HepG2 (cell line): ENCODE measurements around the gene DAPK3.

Source experiments
- EZH2 ChIP-seq: conservative IDR thresholded peaks from 2 replicates; pipeline ENCODE4 v1.6.1; 2012; ENCODE audit warnings: mild to moderate bottlenecking, low read depth, low read length, moderate library complexity
- HNRNPUL1 ChIP-seq: fragments of 200-400 bp; formaldehyde crosslinking; IDR thresholded peaks from 2 replicates; pipeline ENCODE4 v1.6.1; 2017; ENCODE audit warnings: low read depth, mild to moderate bottlenecking, low read length, moderate library complexity
- PBX3 ChIP-seq: sonication (generic); formaldehyde crosslinking; IDR thresholded peaks from 2 replicates; pipeline ENCODE4 v1.8.1; 2023; ENCODE audit warnings: missing genetic modification reagents, inconsistent platforms, borderline replicate concordance
- PHF8 ChIP-seq: sonication (generic); formaldehyde crosslinking; IDR thresholded peaks from 2 replicates; pipeline ENCODE4 v1.5.0; 2020; ENCODE audit warnings: missing genetic modification reagents
- POLR2AphosphoS5 ChIP-seq: IDR thresholded peaks from 2 replicates; pipeline ENCODE4 v1.6.1; 2012; ENCODE audit warnings: low read depth, low read length
- ZNF367 ChIP-seq: sonication (generic); formaldehyde crosslinking; IDR thresholded peaks from 2 replicates; pipeline ENCODE4 v1.4.0; 2020; ENCODE audit warnings: missing genetic modification reagents, borderline replicate concordance
- TF ChIP-seq, protein P1 (sequence below): sonication (generic); formaldehyde crosslinking; IDR thresholded peaks from 2 replicates; pipeline ENCODE4 v1.4.0; 2020; ENCODE audit warnings: missing genetic modification reagents, borderline replicate concordance
- TF ChIP-seq, protein P2 (sequence below): sonication (generic); formaldehyde crosslinking; conservative IDR thresholded peaks from 2 replicates; pipeline ENCODE4 v1.4.0; 2020; ENCODE audit warnings: missing genetic modification reagents
- TF ChIP-seq, protein P3 (sequence below): sonication (generic); formaldehyde crosslinking; IDR thresholded peaks from 2 replicates; pipeline ENCODE4 v1.5.0; 2020; ENCODE audit warnings: missing genetic modification reagents
- TF ChIP-seq, protein P4 (sequence below): sonication (generic); formaldehyde crosslinking; IDR thresholded peaks from 2 replicates; pipeline ENCODE4 v1.5.0; 2020; ENCODE audit warnings: mild to moderate bottlenecking, missing genetic modification reagents
- TF ChIP-seq, protein P5 (sequence below): sonication (generic); formaldehyde crosslinking; IDR thresholded peaks from 2 replicates; pipeline ENCODE4 v1.4.0; 2020; ENCODE audit warnings: missing genetic modification reagents
- TF ChIP-seq, protein P6 (sequence below): sonication (generic); formaldehyde crosslinking; IDR thresholded peaks from 2 replicates; pipeline ENCODE4 v1.5.0; 2020; ENCODE audit warnings: missing genetic modification reagents, mild to moderate bottlenecking, borderline replicate concordance
- TF ChIP-seq, protein P7 (sequence below): IDR thresholded peaks from 2 replicates; pipeline ENCODE4 v1.6.1; 2012; ENCODE audit warnings: low read length, improper control_type of control experiment

- TF ChIP-seq, protein P1, sequence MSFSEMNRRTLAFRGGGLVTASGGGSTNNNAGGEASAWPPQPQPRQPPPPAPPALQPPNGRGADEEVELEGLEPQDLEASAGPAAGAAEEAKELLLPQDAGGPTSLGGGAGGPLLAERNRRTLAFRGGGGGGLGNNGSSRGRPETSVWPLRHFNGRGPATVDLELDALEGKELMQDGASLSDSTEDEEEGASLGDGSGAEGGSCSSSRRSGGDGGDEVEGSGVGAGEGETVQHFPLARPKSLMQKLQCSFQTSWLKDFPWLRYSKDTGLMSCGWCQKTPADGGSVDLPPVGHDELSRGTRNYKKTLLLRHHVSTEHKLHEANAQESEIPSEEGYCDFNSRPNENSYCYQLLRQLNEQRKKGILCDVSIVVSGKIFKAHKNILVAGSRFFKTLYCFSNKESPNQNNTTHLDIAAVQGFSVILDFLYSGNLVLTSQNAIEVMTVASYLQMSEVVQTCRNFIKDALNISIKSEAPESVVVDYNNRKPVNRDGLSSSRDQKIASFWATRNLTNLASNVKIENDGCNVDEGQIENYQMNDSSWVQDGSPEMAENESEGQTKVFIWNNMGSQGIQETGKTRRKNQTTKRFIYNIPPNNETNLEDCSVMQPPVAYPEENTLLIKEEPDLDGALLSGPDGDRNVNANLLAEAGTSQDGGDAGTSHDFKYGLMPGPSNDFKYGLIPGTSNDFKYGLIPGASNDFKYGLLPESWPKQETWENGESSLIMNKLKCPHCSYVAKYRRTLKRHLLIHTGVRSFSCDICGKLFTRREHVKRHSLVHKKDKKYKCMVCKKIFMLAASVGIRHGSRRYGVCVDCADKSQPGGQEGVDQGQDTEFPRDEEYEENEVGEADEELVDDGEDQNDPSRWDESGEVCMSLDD (CRISPR knock-in tag), result no peak
- TF ChIP-seq, protein P2, sequence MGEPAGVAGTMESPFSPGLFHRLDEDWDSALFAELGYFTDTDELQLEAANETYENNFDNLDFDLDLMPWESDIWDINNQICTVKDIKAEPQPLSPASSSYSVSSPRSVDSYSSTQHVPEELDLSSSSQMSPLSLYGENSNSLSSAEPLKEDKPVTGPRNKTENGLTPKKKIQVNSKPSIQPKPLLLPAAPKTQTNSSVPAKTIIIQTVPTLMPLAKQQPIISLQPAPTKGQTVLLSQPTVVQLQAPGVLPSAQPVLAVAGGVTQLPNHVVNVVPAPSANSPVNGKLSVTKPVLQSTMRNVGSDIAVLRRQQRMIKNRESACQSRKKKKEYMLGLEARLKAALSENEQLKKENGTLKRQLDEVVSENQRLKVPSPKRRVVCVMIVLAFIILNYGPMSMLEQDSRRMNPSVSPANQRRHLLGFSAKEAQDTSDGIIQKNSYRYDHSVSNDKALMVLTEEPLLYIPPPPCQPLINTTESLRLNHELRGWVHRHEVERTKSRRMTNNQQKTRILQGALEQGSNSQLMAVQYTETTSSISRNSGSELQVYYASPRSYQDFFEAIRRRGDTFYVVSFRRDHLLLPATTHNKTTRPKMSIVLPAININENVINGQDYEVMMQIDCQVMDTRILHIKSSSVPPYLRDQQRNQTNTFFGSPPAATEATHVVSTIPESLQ (CRISPR knock-in tag), result no peak
- no peak for TF ChIP-seq EZH2
- TF ChIP-seq, protein P3, sequence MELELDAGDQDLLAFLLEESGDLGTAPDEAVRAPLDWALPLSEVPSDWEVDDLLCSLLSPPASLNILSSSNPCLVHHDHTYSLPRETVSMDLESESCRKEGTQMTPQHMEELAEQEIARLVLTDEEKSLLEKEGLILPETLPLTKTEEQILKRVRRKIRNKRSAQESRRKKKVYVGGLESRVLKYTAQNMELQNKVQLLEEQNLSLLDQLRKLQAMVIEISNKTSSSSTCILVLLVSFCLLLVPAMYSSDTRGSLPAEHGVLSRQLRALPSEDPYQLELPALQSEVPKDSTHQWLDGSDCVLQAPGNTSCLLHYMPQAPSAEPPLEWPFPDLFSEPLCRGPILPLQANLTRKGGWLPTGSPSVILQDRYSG (CRISPR knock-in tag), result no peak
- TF ChIP-seq, protein P4, sequence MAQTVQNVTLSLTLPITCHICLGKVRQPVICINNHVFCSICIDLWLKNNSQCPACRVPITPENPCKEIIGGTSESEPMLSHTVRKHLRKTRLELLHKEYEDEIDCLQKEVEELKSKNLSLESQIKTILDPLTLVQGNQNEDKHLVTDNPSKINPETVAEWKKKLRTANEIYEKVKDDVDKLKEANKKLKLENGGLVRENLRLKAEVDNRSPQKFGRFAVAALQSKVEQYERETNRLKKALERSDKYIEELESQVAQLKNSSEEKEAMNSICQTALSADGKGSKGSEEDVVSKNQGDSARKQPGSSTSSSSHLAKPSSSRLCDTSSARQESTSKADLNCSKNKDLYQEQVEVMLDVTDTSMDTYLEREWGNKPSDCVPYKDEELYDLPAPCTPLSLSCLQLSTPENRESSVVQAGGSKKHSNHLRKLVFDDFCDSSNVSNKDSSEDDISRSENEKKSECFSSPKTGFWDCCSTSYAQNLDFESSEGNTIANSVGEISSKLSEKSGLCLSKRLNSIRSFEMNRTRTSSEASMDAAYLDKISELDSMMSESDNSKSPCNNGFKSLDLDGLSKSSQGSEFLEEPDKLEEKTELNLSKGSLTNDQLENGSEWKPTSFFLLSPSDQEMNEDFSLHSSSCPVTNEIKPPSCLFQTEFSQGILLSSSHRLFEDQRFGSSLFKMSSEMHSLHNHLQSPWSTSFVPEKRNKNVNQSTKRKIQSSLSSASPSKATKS (CRISPR knock-in tag), result no peak
- TF ChIP-seq ZNF367 (CRISPR knock-in tag), result no peak
- no peak for TF ChIP-seq HNRNPUL1
- TF ChIP-seq POLR2AphosphoS5, result no peak
- TF ChIP-seq, protein P5, sequence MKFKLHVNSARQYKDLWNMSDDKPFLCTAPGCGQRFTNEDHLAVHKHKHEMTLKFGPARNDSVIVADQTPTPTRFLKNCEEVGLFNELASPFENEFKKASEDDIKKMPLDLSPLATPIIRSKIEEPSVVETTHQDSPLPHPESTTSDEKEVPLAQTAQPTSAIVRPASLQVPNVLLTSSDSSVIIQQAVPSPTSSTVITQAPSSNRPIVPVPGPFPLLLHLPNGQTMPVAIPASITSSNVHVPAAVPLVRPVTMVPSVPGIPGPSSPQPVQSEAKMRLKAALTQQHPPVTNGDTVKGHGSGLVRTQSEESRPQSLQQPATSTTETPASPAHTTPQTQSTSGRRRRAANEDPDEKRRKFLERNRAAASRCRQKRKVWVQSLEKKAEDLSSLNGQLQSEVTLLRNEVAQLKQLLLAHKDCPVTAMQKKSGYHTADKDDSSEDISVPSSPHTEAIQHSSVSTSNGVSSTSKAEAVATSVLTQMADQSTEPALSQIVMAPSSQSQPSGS (CRISPR knock-in tag), result no peak
- no peak for TF ChIP-seq PBX3 (CRISPR knock-in tag)
- TF ChIP-seq, protein P6, sequence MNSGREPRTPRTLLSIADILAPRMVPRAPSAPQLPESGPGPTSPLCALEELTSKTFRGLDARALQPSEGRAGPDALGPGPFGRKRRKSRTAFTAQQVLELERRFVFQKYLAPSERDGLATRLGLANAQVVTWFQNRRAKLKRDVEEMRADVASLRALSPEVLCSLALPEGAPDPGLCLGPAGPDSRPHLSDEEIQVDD (CRISPR knock-in tag), result no peak
- TF ChIP-seq PHF8, result no peak
- TF ChIP-seq, protein P7, sequence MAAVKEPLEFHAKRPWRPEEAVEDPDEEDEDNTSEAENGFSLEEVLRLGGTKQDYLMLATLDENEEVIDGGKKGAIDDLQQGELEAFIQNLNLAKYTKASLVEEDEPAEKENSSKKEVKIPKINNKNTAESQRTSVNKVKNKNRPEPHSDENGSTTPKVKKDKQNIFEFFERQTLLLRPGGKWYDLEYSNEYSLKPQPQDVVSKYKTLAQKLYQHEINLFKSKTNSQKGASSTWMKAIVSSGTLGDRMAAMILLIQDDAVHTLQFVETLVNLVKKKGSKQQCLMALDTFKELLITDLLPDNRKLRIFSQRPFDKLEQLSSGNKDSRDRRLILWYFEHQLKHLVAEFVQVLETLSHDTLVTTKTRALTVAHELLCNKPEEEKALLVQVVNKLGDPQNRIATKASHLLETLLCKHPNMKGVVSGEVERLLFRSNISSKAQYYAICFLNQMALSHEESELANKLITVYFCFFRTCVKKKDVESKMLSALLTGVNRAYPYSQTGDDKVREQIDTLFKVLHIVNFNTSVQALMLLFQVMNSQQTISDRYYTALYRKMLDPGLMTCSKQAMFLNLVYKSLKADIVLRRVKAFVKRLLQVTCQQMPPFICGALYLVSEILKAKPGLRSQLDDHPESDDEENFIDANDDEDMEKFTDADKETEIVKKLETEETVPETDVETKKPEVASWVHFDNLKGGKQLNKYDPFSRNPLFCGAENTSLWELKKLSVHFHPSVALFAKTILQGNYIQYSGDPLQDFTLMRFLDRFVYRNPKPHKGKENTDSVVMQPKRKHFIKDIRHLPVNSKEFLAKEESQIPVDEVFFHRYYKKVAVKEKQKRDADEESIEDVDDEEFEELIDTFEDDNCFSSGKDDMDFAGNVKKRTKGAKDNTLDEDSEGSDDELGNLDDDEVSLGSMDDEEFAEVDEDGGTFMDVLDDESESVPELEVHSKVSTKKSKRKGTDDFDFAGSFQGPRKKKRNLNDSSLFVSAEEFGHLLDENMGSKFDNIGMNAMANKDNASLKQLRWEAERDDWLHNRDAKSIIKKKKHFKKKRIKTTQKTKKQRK, result no peak
Measured at GRCh38 chr19:3970313-3970807, 539 bp downstream of the DAPK3 start.
